Neuron (in vitro differentiated cells): Measurements from ENCODE around the gene EXOC6B.
"Not testable (repeated sequence)": the region's sequence is repeated elsewhere in the genome, so short reads cannot be mapped to it uniquely, and the experiment has no call there.

Experiments used
- H2AFZ ChIP-seq: one replicate; pipeline ENCODE4 v1.6.1; 2013; ENCODE audit warnings: low read depth, mild to moderate bottlenecking, inconsistent platforms, low read length, moderate library complexity
- H3K27me3 ChIP-seq: one replicate; pipeline ENCODE4 v1.6.1; 2013; ENCODE audit warnings: low read length; ENCODE audit not compliant: insufficient read depth
- H3K36me3 ChIP-seq: one replicate; pipeline ENCODE4 v1.6.1; 2013; ENCODE audit warnings: low read length; ENCODE audit not compliant: insufficient read depth
- H3K4me1 ChIP-seq: one replicate; pipeline ENCODE4 v1.6.1; 2013; ENCODE audit warnings: low read length; ENCODE audit not compliant: insufficient read depth
- H3K4me3 ChIP-seq: 2 replicates; pipeline ENCODE4 v1.5.1; 2013; ENCODE audit warnings: mild to moderate bottlenecking, low read length, moderate library complexity
- H3K9me3 ChIP-seq: one replicate; pipeline ENCODE4 v1.6.1; 2013; ENCODE audit warnings: low read length

Gene EXOC6B

GRCh38 chr2:72613931-72614330 lies 211.9 kb downstream of the EXOC6B start:
- Histone ChIP-seq H2AFZ (no peak overlapping the region), H3K27me3 (no peaks in the 10 kb centered on the region), H3K36me3 (no peaks in the 10 kb centered on the region), H3K4me3 (no peak overlapping the region), H3K9me3 (no peaks in the 10 kb centered on the region), H3K4me1 (no peaks in the 10 kb centered on the region)

GRCh38 chr2:72612614-72613160 lies 213.1 kb downstream of the EXOC6B start:
- Histone ChIP-seq H3K36me3 (no peaks in the 10 kb centered on the region), H3K4me1 (no peaks in the 10 kb centered on the region), H3K9me3 (no peaks in the 10 kb centered on the region), H2AFZ (no peak overlapping the region), H3K27me3 (no peaks in the 10 kb centered on the region), H3K4me3 (no peak overlapping the region)

- peaks cover 6% of the 10 kb centered on the region for H3K4me1 ChIP-seq
- no peaks in the 10 kb centered on the region for H3K27me3 ChIP-seq
- H3K9me3 ChIP-seq: no peaks in the 10 kb centered on the region
- no peak overlapping the region for H2AFZ ChIP-seq
- H3K36me3 ChIP-seq: no peaks in the 10 kb centered on the region
- no peak overlapping the region for H3K4me3 ChIP-seq
Observed at GRCh38 chr2:72607189-72607588, 218.6 kb downstream of the EXOC6B start.

- no peaks in the 10 kb centered on the region for H3K36me3 ChIP-seq
- H3K27me3 ChIP-seq: no peaks in the 10 kb centered on the region
- no peaks in the 10 kb centered on the region for H3K9me3 ChIP-seq
- H3K4me1 ChIP-seq: peaks cover 6% of the 10 kb centered on the region
- H2AFZ ChIP-seq: no peak overlapping the region
- H3K4me3 ChIP-seq: no peak overlapping the region
Observed at GRCh38 chr2:72605836-72606442, 219.9 kb downstream of the EXOC6B start.

- H3K27me3 ChIP-seq: no peaks in the 10 kb centered on the region
- no peak overlapping the region for H3K4me3 ChIP-seq
- H3K4me1 ChIP-seq: peaks cover 6% of the 10 kb centered on the region
Observed at GRCh38 chr2:72604468-72604867, 221.4 kb downstream of the EXOC6B start.

GRCh38 chr2:72603481-72603880 lies 222.4 kb downstream of the EXOC6B start:
- H2AFZ ChIP-seq: no peak overlapping the region
- H3K4me1 ChIP-seq: peaks cover 6% of the 10 kb centered on the region
- no peaks in the 10 kb centered on the region for H3K36me3 ChIP-seq
- no peaks in the 10 kb centered on the region for H3K27me3 ChIP-seq
- no peaks in the 10 kb centered on the region for H3K9me3 ChIP-seq
- H3K4me3 ChIP-seq: no peak overlapping the region

More at GRCh38 chr2:72604468-72604867, 221.4 kb downstream of the EXOC6B start:
- no peaks in the 10 kb centered on the region for H3K36me3 ChIP-seq
- no peaks in the 10 kb centered on the region for H3K9me3 ChIP-seq
- no peak overlapping the region for H2AFZ ChIP-seq

- Histone ChIP-seq H2AFZ (no peak overlapping the region), H3K27me3 (no peaks in the 10 kb centered on the region), H3K9me3 (no peaks in the 10 kb centered on the region), H3K4me1 (peaks cover 6% of the 10 kb centered on the region), H3K36me3 (no peaks in the 10 kb centered on the region), H3K4me3 (no peak overlapping the region)
Observed at GRCh38 chr2:72602711-72603110, 223.1 kb downstream of the EXOC6B start.

GRCh38 chr2:72602095-72602494 lies 223.7 kb downstream of the EXOC6B start:
- H2AFZ ChIP-seq: no peak overlapping the region
- no peaks in the 10 kb centered on the region for H3K36me3 ChIP-seq
- H3K27me3 ChIP-seq: no peaks in the 10 kb centered on the region
- no peaks in the 10 kb centered on the region for H3K9me3 ChIP-seq
- H3K4me1 ChIP-seq: peaks cover 6% of the 10 kb centered on the region
- no peak overlapping the region for H3K4me3 ChIP-seq

- not testable (repeated sequence) for H3K9me3 ChIP-seq, H3K4me1 ChIP-seq, H3K4me3 ChIP-seq, H2AFZ ChIP-seq, H3K27me3 ChIP-seq, H3K36me3 ChIP-seq
Observed at GRCh38 chr2:72583836-72584235, 242.0 kb downstream of the EXOC6B start.

- no peak overlapping the region for H2AFZ ChIP-seq
- no peaks in the 10 kb centered on the region for H3K4me1 ChIP-seq
- H3K27me3 ChIP-seq: no peaks in the 10 kb centered on the region
- H3K36me3 ChIP-seq: no peaks in the 10 kb centered on the region
- H3K9me3 ChIP-seq: no peaks in the 10 kb centered on the region
- no peak overlapping the region for H3K4me3 ChIP-seq
Observed at GRCh38 chr2:72583376-72583775, 242.5 kb downstream of the EXOC6B start.

GRCh38 chr2:72581560-72582181 lies 244.2 kb downstream of the EXOC6B start:
- peaks cover under 1% of the 10 kb centered on the region for H3K4me1 ChIP-seq

GRCh38 chr2:72579591-72580180 lies 246.1 kb downstream of the EXOC6B start:
- H3K27me3 ChIP-seq: no peaks in the 10 kb centered on the region
- no peak overlapping the region for H3K4me3 ChIP-seq
- no peaks in the 10 kb centered on the region for H3K9me3 ChIP-seq
- H3K36me3 ChIP-seq: no peaks in the 10 kb centered on the region
- no peak overlapping the region for H2AFZ ChIP-seq
- peaks cover 8% of the 10 kb centered on the region for H3K4me1 ChIP-seq

More at GRCh38 chr2:72581560-72582181, 244.2 kb downstream of the EXOC6B start:
- Histone ChIP-seq H3K27me3 (no peaks in the 10 kb centered on the region), H3K9me3 (no peaks in the 10 kb centered on the region), H3K4me3 (no peak overlapping the region), H2AFZ (no peak overlapping the region), H3K36me3 (no peaks in the 10 kb centered on the region)

- Histone ChIP-seq H2AFZ (no peak overlapping the region), H3K9me3 (no peaks in the 10 kb centered on the region), H3K36me3 (no peaks in the 10 kb centered on the region), H3K4me1 (peaks cover 10% of the 10 kb centered on the region), H3K4me3 (no peak overlapping the region), H3K27me3 (no peaks in the 10 kb centered on the region)
Observed at GRCh38 chr2:72576861-72577260, 249.0 kb downstream of the EXOC6B start.
